DND-41 (cell line): Measurements from ENCODE around the gene PFKFB1.

Experiments used
- ATAC-seq: fragments of 200-7000 bp; cut with Tn5 transposase; 3 replicates; pipeline ENCODE4 v1.9.1; 2021; ENCODE audit warnings: low read depth; ENCODE audit not compliant: insufficient read depth
- DNase-seq: peaks from one replicate; pipeline ENCODE4 v3.0.0-alpha.2; 2020
- H2AFZ ChIP-seq: 2 replicates; pipeline ENCODE4 v1.6.0; 2012; ENCODE audit warnings: low read depth, low read length
- H3K27ac ChIP-seq: 2 replicates; pipeline ENCODE4 v1.5.1; 2012; ENCODE audit warnings: low read length, inconsistent platforms
- H3K27me3 ChIP-seq: fragments of 200-600 bp; sonication (generic); 2 replicates; pipeline ENCODE4 v1.6.0; 2012; ENCODE audit warnings: low read length, mild to moderate bottlenecking, inconsistent platforms; ENCODE audit not compliant: insufficient read depth, poor library complexity
- H3K36me3 ChIP-seq: 2 replicates; pipeline ENCODE4 v1.5.1; 2012; ENCODE audit warnings: low read length, inconsistent platforms; ENCODE audit not compliant: insufficient read depth
- H3K4me1 ChIP-seq: 2 replicates; pipeline ENCODE4 v1.5.1; 2012; ENCODE audit warnings: mild to moderate bottlenecking, low read length; ENCODE audit not compliant: insufficient read depth
- H3K4me2 ChIP-seq: 2 replicates; pipeline ENCODE4 v1.6.0; 2012; ENCODE audit warnings: mild to moderate bottlenecking, moderate library complexity, low read length, inconsistent platforms; ENCODE audit not compliant: insufficient read depth
- H3K4me3 ChIP-seq, 2 experiments: fragments of 200-600 bp in 1 of 2; shearing (Covaris generic) in 1 of 2; 2 replicates each; pipeline ENCODE4 v1.5.1; 2012 to 2016; ENCODE audit warnings: inconsistent platforms in 2 of 2, low read length in 2 of 2, mild to moderate bottlenecking in 2 of 2, low read depth in 1 of 2, moderate library complexity in 1 of 2
- H3K79me2 ChIP-seq: 2 replicates; pipeline ENCODE4 v1.6.0; 2012; ENCODE audit warnings: low read length, inconsistent platforms; ENCODE audit not compliant: insufficient read depth
- H3K9ac ChIP-seq: 2 replicates; pipeline ENCODE4 v1.6.0; 2012; ENCODE audit warnings: low read depth, mild to moderate bottlenecking, inconsistent platforms, low read length, moderate library complexity
- H3K9me3 ChIP-seq: 2 replicates; pipeline ENCODE4 v1.5.1; 2012; ENCODE audit warnings: low read length, moderate library complexity, mild to moderate bottlenecking, inconsistent platforms; ENCODE audit not compliant: insufficient read depth, severe bottlenecking
- H4K20me1 ChIP-seq: 2 replicates; pipeline ENCODE4 v1.6.0; 2012; ENCODE audit warnings: low read length; ENCODE audit not compliant: insufficient read depth
- CTCF ChIP-seq: IDR thresholded peaks from 2 replicates; pipeline ENCODE4 v1.5.1; 2012; ENCODE audit warnings: borderline replicate concordance, low read length, moderate library complexity, mild to moderate bottlenecking; ENCODE audit not compliant: poor library complexity, severe bottlenecking; ENCODE audit errors: extremely low read depth
- EZH2 ChIP-seq: IDR thresholded peaks from 3 replicates; pipeline ENCODE4 v1.6.1; 2012; ENCODE audit warnings: borderline replicate concordance, low read depth, mild to moderate bottlenecking, moderate library complexity, low read length, inconsistent platforms; ENCODE audit not compliant: severe bottlenecking

The PFKFB1 gene

GRCh38 chrX:54995621-54996020 lies 1.6 kb upstream of the PFKFB1 start:
- Histone ChIP-seq H3K79me2 (peaks cover 4% of the 10 kb centered on the region), H3K9me3 (no peaks in the 10 kb centered on the region), H2AFZ (no peak overlapping the region), H3K4me2 (no peak overlapping the region), H3K27ac (no peak overlapping the region), H3K27me3 (no peaks in the 10 kb centered on the region), H4K20me1 (no peaks in the 10 kb centered on the region), H3K9ac (no peak overlapping the region), H3K4me1 (peaks cover 7% of the 10 kb centered on the region; the same call in 1 of the 2 replicates), H3K36me3 (no peaks in the 10 kb centered on the region), H3K4me3 (no peak overlapping the region)
- no peak for TF ChIP-seq CTCF
- no peak for TF ChIP-seq EZH2
- ATAC-seq (no peak), DNase-seq (no peak)

DNA sequence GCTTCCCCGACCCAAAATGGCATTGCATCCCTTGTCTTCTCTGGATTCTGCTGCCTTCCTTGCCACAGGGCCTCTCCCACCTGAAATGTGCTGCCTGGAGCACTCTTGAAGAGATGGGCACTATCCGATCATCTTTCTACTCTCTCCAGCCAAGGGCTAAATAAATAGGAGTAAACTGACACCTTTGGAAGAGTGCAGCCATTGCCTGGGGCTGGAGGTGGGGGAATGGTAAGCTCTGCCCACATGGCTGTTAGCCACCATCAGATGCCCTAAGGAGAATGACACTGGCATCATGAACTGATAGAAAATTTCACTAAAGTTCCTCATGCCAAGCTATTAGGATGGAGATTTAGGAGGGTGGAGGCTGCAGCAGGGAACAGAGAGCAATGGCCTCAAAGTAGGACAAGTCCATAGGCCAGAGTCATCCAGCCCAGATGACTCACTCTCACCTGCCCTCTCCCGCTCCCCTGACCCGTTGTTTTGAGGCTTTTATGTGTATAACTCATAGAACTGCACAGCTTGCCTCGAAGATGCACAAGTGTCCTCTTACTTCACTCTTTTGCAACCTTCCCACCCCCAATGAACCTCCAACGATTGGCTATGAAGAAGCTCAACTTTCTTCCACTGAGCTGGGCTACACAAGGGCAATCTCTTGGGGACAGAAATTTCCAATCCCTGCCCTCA lies 822 bp upstream of the PFKFB1 start:
- Histone ChIP-seq H4K20me1 (no peaks in the 10 kb centered on the region), H3K9me3 (no peaks in the 10 kb centered on the region), H3K4me3 (no peak overlapping the region), H3K9ac (no peak overlapping the region), H2AFZ (no peak overlapping the region), H3K36me3 (no peaks in the 10 kb centered on the region), H3K27ac (no peak overlapping the region), H3K27me3 (no peaks in the 10 kb centered on the region), H3K4me1 (peaks cover 7% of the 10 kb centered on the region; the same call in 1 of the 2 replicates), H3K4me2 (no peak overlapping the region), H3K79me2 (no peaks in the 10 kb centered on the region)
- no peak for ATAC-seq
- no peak for TF ChIP-seq CTCF
- no peak for TF ChIP-seq EZH2
- no peak for DNase-seq

DNA sequence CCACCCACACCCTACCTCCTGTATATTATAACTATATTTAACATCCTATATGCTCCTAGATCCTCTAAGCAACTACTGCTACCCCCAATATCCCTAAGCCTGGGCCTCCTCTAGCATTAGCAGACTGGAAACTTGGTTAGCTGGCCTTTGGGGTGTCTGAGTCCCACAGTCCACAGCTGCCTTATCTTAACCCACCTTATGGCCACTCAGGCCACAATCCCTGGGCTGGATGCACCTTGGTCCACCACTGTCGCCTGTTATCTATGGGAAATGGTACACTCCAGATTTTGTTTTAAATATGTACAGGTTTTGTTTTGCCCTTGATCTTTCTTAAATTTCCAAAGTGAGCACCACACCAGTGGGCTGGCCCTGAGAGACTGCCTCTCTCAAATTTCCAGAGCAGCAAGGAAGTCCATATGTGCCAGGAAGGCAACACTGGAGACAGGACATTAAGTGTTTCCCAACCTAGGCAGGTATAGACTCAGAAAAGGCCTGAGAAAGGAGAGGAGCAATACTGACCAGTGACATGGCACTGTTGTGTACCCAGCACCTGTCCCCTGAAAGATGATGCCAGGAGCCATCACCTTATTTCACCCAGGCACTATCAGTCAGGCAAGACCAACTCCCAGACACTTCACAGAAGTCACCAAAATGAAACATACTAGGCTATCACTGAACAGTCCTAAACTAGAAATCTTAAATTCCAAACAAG lies 921 bp downstream of the PFKFB1 start:
- Histone ChIP-seq H3K9me3 (no peaks in the 10 kb centered on the region), H3K27me3 (no peaks in the 10 kb centered on the region), H3K9ac (no peak overlapping the region), H3K4me1 (no peaks in the 10 kb centered on the region), H3K79me2 (no peaks in the 10 kb centered on the region), H3K36me3 (no peaks in the 10 kb centered on the region), H3K4me3 (no peak overlapping the region), H2AFZ (no peak overlapping the region), H3K27ac (no peak overlapping the region), H4K20me1 (no peaks in the 10 kb centered on the region), H3K4me2 (no peak overlapping the region)
- ATAC-seq (no peak), DNase-seq (no peak)
- TF ChIP-seq CTCF, result no peak
- TF ChIP-seq EZH2, result no peak
